Breast epithelium (tissue), 3 donors: ENCODE measurements around the gene TBX15.

Source experiments
- CTCF ChIP-seq, 3 donors: fragments of 450-650 bp; IDR thresholded peaks; one replicate each; pipeline ENCODE4 v1.5.1; 2016 to 2017; ENCODE audit warnings: antibody characterized with exemption in 3 of 3, mild to moderate bottlenecking in 3 of 3, moderate library complexity in 3 of 3
- POLR2AphosphoS5 ChIP-seq, 3 donors: sonication (generic); formaldehyde crosslinking; IDR thresholded peaks; one replicate each; pipeline ENCODE4 v1.6.1; 2017; ENCODE audit warnings: antibody characterized with exemption in 3 of 3

- TF ChIP-seq CTCF (IDR thresholded peaks at IDR 0.05) (no peak), POLR2AphosphoS5 (IDR thresholded peaks at IDR 0.05) (no peak)
These were observed 10.5 kb downstream of the TBX15 start for GRCh38 chr1:118977600-118977999.
